Activated CD4-positive, alpha-beta T cell treated with anti-CD3 and anti-CD28 coated beads, Interleukin-2, amount 50 U/mL, for 48 hours (primary cell): ENCODE measurements around the gene WARS2.

Source experiments
- DNase-seq, 2 experiments: peaks; one replicate each; pipeline ENCODE4 v3.0.0-alpha.2; 2020

WARS2 gene

DNA sequence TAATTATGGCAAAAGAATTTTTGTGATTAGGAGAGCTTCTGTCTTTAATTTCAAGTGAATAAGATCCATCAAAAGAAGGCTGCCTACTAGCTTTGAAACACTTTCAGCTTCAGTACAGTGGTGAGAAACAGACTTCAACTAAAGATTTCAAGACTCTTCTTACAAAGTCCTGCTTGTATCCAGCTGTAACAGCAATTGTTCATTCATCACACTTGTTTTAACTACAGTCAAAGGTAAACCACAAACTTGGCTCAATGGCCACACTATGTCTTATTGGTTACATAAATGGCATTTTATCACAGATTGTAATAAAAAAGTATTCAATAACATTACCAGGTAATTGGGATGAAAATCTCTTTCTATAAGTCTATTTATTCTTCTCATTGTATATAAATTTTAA, 59.2 kb downstream of the WARS2 start:
- DNase-seq, result no peak

DNA sequence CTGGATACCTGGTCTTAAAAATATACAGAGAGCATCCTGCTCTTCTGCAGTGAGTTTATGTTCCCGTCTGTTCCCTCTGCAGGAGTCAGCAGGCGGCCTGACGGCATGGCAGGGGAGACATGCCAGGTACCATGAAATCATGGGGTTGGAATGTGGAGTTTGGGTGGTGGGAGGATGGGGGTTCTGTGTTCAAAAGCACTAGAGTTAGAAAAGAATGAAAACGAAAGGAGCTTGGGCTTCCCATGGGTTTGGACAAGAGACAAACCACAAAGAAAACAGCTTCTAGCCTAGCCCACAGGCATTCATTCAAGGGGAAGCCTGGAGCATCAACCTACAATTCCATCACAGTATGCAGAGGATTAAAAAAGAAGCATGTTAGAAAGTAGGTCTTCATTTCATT, 59.9 kb downstream of the WARS2 start:
- DNase-seq, result no peak

- no peak for DNase-seq
Observed at GRCh38 chr1:119079881-119080280, 60.6 kb downstream of the WARS2 start.

GRCh38 chr1:119075614-119076013, 64.8 kb downstream of the WARS2 start:
- DNase-seq, result no peak

- no peak for DNase-seq
Observed at GRCh38 chr1:119071321-119071720, 69.1 kb downstream of the WARS2 start.

GRCh38 chr1:119069682-119070081, 70.8 kb downstream of the WARS2 start:
- DNase-seq, result no peak

GRCh38 chr1:119068427-119068826, 72.0 kb downstream of the WARS2 start:
- DNase-seq, result no peak

DNA sequence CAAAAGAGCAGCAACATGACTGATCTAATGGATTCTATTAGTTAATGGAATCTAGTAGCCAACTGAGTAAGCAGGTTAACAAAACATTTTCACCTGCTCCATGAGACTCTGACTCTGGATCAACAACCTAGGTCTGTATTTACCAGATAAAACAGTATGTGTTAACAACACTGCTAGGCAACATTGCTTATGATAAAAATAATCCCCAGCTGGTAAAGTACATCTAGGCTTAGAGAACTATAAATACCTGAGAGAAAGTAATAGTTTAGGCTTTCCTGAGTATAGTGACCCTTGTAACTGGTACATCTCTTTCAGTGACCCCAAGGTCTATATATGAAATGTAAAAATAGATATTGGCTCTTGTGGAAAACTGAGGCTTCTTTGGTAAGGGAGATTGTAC, 78.8 kb downstream of the WARS2 start:
- DNase-seq, result no peak

DNA sequence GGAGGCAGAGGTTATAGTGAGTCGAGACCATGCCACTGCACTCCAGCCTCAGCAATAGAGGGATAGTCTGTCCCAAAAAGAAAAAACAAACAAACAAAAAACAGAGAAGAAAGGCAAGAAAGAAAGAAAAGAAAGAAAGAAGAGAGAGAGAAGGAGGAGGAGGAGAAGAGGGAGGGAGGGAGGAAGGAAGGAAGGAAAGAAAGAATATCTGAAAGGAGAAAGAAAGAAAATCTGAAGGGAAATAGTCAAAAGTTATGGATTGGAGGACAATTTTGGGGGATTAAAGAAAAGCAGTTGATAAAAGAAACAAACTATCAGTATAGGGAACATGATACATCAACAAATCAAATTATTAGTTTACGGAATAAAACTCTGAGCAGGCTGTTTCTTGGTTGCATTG, 84.9 kb downstream of the WARS2 start:
- no peak for DNase-seq

GRCh38 chr1:119053917-119054316, 86.5 kb downstream of the WARS2 start:
- no peak for DNase-seq

GRCh38 chr1:119052267-119052666, 88.2 kb downstream of the WARS2 start:
- DNase-seq, result no peak

DNA sequence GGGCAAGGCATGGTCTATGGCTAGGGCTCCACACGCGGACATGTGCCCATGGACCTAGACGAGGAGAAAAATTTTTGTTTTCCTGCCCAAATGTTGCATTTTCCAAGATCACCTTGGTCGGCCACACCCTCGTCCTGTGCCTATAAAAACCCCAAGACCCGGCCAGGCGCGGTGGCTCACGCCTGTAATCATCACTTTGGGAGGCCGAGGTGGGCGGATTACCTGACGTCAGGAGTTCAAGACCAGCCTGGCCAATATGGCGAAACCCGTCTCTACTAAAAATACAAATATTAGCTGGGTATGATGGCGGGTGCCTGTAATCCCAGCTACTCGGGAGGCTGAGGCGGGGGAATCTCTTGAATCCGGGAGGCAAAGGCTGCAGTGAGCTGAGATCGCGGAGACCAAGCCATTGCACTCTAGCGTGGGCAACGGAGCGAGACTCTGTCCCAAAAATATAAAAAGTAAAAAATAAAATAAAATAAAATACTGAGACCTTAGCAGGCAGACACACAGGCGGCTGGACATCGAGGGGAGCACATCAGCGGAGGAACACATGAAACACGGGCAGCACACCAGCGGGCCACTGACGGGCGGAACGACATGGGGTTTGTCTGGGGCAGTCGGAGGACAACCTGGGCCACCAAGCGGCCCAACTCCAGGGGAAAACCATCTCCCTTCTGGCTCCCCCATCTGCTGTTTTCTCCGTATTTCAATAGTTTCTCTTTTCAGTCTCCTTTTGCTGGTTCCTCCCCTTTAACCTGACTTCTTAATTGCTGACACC, 91.6 kb downstream of the WARS2 start:
- no peak for DNase-seq

- no peak for DNase-seq
Observed at GRCh38 chr1:119046785-119047438, 93.5 kb downstream of the WARS2 start.

DNA sequence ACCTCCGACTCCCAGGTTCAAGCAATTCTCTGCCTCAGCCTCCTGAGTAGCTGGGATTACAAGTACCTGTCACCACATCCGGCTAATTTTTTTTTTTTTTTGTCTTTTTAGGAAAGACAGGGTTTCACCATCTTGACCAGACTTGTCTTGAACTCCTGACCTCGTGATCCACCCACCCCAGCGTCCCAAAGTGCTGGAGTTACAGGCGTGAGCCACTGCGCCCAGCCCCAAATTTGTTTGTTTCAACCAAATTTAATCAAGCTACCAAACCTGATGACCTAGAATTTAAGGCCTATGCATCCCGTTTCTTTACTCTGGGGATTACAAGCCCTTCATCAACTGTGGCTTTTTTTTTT, 94.0 kb downstream of the WARS2 start:
- DNase-seq, result no peak

DNA sequence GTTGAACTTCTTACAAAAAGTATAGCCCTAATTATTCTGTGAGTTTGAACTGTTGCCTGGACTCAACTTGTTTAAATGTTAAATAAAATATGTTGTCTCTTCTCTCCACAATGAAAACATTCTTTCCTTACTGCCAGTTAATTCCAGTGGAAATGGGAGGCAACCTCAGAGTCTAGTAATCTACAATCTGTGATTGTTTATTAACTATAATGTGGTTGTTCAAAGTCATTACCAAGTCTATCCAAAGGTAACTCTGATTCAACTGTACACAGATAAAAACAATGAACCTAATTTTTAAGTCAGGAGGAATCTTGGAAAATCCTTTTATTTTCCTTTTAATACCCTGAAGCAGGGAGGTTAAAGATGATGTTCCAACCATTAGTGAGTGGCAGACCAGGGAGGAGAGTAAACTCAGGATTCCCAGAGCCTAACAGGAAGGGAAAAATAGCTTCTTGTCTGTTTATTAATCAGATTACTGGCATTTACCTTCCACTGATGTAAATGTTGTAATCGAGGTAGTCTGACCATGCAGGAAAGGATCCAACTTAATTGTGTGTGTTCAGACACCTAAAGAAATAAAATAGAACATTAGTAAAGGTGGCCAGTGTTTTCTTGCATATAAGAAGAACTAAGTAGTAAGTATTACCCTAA, 95.2 kb downstream of the WARS2 start:
- no peak for DNase-seq

- no peak for DNase-seq
Observed at GRCh38 chr1:119040906-119041305, 99.5 kb downstream of the WARS2 start.

DNA sequence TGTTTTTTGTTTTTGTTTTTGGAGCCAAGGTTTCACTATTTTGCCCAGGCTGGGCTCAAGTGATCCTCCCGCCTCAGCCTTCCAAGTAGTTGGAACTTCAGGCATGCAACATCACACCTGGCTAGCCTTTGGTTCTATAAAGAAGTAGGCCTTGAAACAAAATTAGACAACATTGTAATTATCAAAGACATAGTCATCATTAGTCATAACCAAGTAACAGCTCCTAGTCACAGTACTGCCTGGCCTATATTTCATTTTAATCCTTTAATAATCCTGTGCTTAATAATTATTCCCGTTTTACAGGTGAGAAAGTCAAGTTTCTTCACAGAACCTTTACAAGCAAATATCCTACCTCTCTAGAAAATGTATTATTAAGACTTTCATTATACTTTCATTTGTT, 100.0 kb downstream of the WARS2 start:
- no peak for DNase-seq

DNA sequence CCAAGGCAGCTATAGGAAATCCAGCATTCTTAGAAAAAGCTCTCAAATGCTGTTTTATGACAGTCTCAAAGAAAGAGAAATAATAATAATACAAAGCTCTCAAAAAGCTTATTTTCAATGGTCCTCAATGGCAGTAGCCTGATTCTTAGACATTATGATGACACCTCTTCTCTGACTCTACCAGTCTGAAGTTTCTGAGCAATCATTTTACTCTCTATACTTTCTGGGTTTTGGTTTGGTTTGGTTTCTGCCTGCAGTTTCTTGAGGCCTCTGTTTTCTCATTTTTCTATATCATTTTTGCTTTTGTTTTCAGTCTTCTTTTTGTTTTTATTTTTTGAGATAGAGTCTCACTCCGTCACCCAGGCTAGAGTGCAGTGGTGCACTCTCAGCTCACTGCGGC, 102.1 kb downstream of the WARS2 start:
- no peak for DNase-seq

DNA sequence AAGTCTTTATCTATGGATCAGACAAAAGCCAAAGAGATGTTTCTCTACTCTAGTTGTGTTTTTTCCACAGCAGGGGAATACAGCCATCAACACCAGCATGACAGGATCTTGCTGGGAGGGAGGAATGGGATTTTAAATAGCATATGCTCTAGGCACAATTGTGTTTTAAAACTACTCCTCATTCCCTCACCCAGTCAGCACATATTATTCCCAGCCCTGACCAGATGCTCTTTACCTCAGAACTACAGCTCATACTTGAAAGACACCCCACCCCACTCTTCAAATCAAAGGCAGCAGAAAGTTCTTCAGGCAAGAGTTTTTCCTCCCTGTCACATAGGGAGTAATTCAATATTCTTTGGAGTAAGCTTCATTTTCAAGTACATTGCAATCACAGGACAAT, 106.1 kb downstream of the WARS2 start:
- DNase-seq, result no peak

DNA sequence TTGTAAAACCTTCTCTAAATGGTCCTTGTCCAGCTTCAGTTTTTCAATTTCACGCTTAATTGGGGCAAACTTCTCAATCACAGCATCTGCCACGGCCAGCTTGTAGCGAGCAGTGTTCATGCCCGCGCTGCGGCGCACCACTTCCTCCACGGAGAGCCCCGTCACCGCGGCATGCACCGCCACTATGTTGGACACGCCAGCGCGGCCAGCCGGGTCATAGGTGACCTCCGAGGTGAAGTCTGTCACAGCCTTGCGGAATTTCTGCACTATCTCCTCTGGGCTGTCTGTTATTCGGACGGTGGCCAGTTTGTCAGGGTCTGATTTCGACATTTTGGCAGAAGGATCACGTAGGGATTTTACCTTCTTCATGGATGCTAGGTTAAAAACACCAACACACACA, 107.5 kb downstream of the WARS2 start:
- DNase-seq, result no peak

DNA sequence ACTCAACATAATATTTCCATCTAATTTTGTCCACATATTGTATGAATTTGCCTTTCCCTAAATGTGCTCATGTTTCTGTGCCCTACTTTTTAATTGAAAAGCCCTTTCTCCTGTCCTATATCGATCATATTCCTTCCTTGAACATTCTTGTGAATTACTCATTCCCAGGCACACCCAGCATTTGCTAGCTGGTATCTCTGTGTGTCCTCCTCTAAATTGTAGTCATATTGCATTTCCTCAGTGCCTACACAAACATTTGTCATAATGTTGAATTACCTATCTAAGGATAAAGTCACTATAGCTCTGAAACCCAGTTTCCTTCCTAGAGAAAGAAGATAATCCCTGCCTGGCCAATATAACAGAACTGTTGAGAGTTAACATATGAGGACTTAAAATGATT, 112.7 kb downstream of the WARS2 start:
- DNase-seq, result no peak

- DNase-seq, result no peak
Observed at GRCh38 chr1:119026956-119027355, 113.5 kb downstream of the WARS2 start.

- DNase-seq, result no peak
Observed at GRCh38 chr1:119015547-119015946, 124.9 kb downstream of the WARS2 start.

DNA sequence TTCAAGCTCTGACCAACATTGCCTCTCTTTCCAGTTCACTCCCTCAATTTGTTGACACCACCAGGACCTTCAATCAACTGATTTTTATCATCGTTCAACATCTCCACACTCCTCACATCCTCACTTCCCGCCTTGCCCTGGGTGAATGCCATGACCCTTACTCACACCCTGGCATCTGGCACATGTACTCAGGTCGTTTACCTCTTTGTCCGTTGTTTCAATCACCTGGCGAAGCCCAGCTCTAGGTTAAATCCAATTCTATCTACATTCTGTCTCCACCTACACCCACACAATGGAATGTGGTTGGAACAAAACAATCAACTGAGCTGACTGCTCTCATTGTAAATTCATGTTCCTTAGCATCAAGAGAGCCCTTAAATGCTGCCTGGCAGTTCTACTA, 128.1 kb downstream of the WARS2 start:
- DNase-seq, result no peak
